Hematopoietic multipotent progenitor cell treated with erythropoietin and hydrocortisone succinate and interleukin-3 and kit ligand, for 6 days (in vitro differentiated cells): Measurements from ENCODE around the gene PLEKHG7.
"Not testable (repeated sequence)": the region's sequence is repeated elsewhere in the genome, so short reads cannot be mapped to it uniquely, and the experiment has no call there.

Experiments used
- DNase-seq: peaks from one replicate; pipeline ENCODE4 v3.0.0-alpha.2; 2015

The PLEKHG7 gene

GRCh38 chr12:92715625-92716024, 12.8 kb downstream of the PLEKHG7 start:
- DNase-seq, result no peak

- DNase-seq, result peak; percentile 16
Measured at GRCh38 chr12:92717202-92717601, 14.4 kb downstream of the PLEKHG7 start.

- DNase-seq, result no peak
Measured at GRCh38 chr12:92718483-92718990, 15.7 kb downstream of the PLEKHG7 start.

DNA sequence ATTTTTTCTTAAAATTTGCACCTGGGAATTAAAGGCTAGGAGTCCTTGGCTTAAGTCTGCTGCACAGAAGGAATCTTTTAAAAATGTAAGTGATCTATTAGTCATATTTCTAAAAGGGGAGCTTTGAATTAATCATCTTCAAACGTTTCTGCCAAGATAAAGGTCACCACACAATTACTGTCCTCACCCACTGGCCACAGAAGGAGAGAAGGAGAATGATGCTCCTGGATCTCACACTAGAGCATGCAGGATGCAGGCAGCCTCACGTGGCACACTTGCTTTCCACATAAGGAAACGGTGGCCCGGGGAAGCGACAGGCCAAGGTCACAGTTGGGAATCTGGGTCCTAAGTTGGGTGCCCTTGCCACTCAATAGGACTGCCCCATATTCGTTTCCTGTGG, 16.9 kb downstream of the PLEKHG7 start:
- no peak for DNase-seq

GRCh38 chr12:92721130-92721529, 18.3 kb downstream of the PLEKHG7 start:
- DNase-seq, result no peak

DNA sequence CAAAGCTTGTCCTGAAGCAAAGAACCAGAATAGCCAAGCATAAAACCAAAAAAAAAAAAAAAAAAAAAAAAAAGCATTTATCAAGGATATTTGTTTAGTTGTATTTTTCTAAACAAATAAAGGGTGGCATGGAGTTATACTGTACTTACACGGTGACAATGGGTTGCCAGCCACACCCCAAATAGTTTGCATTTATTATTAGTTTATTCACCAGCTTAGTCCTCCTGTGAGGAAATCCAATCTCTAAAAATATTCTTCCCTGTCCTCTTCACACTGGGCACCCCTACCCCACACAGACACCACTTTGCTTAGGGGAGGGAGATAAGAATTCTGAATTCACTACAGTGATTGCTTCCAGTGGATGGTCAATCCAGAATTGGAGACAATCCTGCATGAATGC, 18.9 kb downstream of the PLEKHG7 start:
- DNase-seq, result no peak

DNA sequence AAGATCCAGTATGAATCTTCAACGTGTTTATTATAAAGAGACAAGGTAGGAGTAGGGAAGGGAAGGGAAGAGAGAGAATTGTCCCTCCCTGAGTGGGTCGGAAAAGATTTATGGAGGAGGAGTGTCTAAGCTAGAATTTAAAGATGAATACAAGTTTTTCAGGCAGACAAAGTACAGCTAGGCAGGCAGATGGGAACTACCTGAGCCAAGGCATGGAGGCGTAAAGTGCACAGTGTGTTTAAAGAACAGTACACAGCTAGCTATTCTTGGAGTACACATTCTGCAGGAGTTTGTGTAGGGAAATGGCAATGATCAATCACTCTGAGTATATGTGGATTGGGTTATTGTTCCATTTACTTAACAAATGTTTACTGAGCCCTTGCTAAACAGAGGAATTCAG, 20.1 kb downstream of the PLEKHG7 start:
- DNase-seq, result no peak

DNA sequence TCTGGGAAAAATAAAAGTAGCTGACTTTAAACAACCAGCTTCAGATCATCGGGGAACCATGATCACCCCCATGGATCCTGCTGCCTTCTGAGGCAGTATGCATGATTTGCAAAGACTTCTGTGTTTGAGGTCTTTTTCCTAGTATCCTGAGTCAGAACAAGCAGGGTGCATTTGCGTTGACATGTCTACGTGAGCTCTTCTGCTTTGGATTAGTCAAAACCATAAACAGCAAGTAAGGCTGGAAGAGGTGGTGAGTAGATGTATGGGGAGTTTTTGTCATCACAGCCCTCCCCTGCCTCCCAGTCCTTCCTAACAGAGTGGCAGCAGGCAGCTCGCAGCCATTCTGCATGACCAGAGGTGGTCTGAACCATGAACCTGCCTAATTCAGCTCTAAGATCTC, 24.1 kb downstream of the PLEKHG7 start:
- no peak for DNase-seq

GRCh38 chr12:92729773-92730305, 27.1 kb downstream of the PLEKHG7 start:
- peak; percentile 2 for DNase-seq

GRCh38 chr12:92730758-92731157, 28.0 kb downstream of the PLEKHG7 start:
- no peak for DNase-seq

DNA sequence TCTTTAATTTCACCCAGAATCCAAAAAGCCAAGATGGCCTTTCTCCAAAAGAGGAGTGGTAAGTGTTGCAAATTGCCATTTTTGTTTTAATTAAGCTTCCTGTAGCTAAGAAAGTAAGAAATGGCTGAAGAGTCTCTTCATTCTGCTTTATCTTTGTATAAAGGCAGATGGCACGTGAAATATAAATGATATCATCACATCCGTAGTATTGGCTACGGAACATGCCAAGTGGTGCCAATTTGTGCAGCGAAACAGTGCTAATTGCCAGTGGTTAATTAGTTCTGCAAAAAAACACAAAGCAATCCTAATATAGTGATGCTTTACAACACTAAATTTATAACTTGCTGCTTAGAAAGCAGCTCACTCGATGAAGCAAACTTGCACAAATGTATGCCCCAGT, 29.4 kb downstream of the PLEKHG7 start:
- no peak for DNase-seq

GRCh38 chr12:92732716-92733115, 29.9 kb downstream of the PLEKHG7 start:
- no peak for DNase-seq

- DNase-seq, result no peak
Measured at GRCh38 chr12:92733181-92733580, 30.4 kb downstream of the PLEKHG7 start.

DNA sequence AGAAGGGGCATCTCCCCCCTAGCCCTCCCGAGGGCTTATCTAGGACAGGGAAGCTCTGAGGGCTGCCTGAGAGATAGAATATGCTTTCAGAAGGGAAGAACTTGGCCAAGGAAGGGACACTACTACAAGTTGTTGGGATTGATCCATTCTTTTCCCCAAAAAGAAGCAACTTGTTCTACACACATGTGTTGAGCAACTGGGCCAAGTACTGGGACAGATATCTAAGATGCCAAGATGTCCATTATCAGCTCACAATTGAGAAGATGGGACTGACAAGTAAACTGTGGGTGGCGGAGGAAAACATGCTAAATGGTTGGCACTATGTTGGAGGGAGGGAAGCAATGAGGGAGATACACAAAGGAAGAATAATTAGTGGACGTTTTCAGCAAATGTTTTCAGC, 30.9 kb downstream of the PLEKHG7 start:
- no peak for DNase-seq

- peak; percentile 14 for DNase-seq
Measured at GRCh38 chr12:92735131-92735721, 32.4 kb downstream of the PLEKHG7 start.

- DNase-seq, result no peak
Measured at GRCh38 chr12:92736605-92737004, 33.8 kb downstream of the PLEKHG7 start.

- no peak for DNase-seq
Measured at GRCh38 chr12:92737855-92738850, 35.4 kb downstream of the PLEKHG7 start.

GRCh38 chr12:92739113-92739512, 36.3 kb downstream of the PLEKHG7 start:
- DNase-seq, result no peak

DNA sequence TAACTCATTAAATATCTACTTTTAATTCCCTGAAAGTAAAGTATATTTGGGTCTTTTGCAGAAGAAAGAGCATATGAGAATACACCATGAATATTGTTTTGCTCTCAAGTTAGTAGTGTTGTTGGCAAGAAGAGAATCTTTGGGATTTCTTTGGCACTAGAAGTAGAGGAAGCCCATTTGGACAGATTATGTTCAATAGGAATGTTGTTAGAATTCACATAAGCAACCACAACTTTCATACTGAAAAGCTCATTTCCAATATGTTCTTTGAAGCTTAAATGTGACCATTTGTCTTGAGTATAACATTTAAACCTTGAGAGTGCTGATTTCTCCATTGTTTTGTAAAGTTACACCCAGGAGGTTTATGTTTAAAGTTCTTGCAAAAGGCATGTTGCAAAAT, 37.6 kb downstream of the PLEKHG7 start:
- DNase-seq, result no peak

DNA sequence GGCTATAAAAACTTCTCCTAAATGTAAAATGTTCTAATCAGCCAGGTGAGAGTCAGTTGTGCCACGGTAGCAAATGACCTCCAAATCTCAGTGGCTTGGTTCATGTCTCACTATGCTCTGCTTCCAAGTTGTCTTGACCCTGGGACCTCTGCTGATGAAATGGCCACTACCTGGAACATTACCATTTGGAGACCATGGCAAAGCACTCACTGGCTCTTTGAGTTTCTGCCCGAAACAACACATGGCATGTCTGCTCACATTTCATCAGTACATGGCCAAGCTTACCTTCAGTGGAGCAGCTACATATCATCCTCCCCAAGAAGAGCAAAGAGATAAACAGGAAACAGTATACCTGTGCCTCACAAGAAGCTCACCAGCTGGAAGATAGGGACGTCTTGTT, 40.2 kb downstream of the PLEKHG7 start:
- no peak for DNase-seq

GRCh38 chr12:92745856-92746550, 43.2 kb downstream of the PLEKHG7 start:
- DNase-seq, result no peak

- no peak for DNase-seq
Measured at GRCh38 chr12:92747151-92747550, 44.4 kb downstream of the PLEKHG7 start.

- not testable (repeated sequence) for DNase-seq
Measured at GRCh38 chr12:92749691-92750090, 46.9 kb downstream of the PLEKHG7 start.
